H1 (cell line): Measurements from ENCODE around the gene TBCD. TPM values are rescaled to one million over a fixed set of nuclear protein-coding genes. Genes with fewer than 3 reads are reported as not detected.

Experiments used
- CTCF ChIA-PET: fragments of 300-600 bp; sonication (Branson Sonifier 250); formaldehyde crosslinking; loops from one replicate; lab custom pipeline; 2021; ENCODE audit not compliant: partially characterized antibody; lab: Charles Lee
- POLR2A ChIA-PET: fragments of 300-600 bp; sonication (Branson Sonifier 250); formaldehyde crosslinking; loops from one replicate; lab custom pipeline; 2021; ENCODE audit warnings: inconsistent platforms; ENCODE audit not compliant: partially characterized antibody; lab: Charles Lee
- DNase-seq, 2 experiments: peaks; one replicate each; pipeline versions ENCODE4 v3.0.0 to v3.0.0-alpha.2; 2010 to 2022; ENCODE audit warnings: low spot score in 2 of 2, low read depth in 1 of 2, mixed read lengths in 1 of 2
- FAIRE-seq: peaks from 2 replicates; lab custom pipeline; 2011; peaks lifted over from hg19 to GRCh38; lab: Jason Lieb, UNC
- H2AFZ ChIP-seq: 2 replicates; pipeline ENCODE4 v1.8.1; 2012; ENCODE audit warnings: low read length, inconsistent platforms
- H2AK5ac ChIP-seq: 2 replicates; pipeline ENCODE4 v1.6.1; 2013; ENCODE audit warnings: low read depth, low read length
- H2BK120ac ChIP-seq: replicated peaks from 2 replicates; pipeline ENCODE3; 2013; ENCODE audit warnings: low read depth, low read length, inconsistent platforms
- H2BK12ac ChIP-seq: 2 replicates; pipeline ENCODE4 v1.6.1; 2013; ENCODE audit warnings: low read depth, low read length
- H2BK15ac ChIP-seq: 2 replicates; pipeline ENCODE4 v1.6.1; 2013; ENCODE audit warnings: low read length
- H2BK20ac ChIP-seq: 2 replicates; pipeline ENCODE4 v1.6.1; 2013; ENCODE audit warnings: low read length
- H2BK5ac ChIP-seq: 2 replicates; pipeline ENCODE4 v1.6.1; 2013; ENCODE audit warnings: low read depth, low read length
- H3K14ac ChIP-seq: 2 replicates; pipeline ENCODE4 v1.6.1; 2013; ENCODE audit warnings: inconsistent platforms; ENCODE audit not compliant: insufficient read length
- H3K18ac ChIP-seq: 2 replicates; pipeline ENCODE4 v1.6.1; 2013; ENCODE audit warnings: low read length; ENCODE audit errors: extremely low read depth
- H3K23ac ChIP-seq: 2 replicates; pipeline ENCODE4 v1.6.1; 2013; ENCODE audit warnings: inconsistent platforms; ENCODE audit not compliant: insufficient read length
- H3K23me2 ChIP-seq: 2 replicates; pipeline ENCODE4 v1.6.1; 2013; ENCODE audit warnings: low read depth, low read length
- H3K27ac ChIP-seq: 2 replicates; pipeline ENCODE4 v1.6.1; 2011; ENCODE audit warnings: low read depth, low read length, inconsistent platforms
- H3K27me3 ChIP-seq, 4 experiments: replicated peaks in 1 of 4; 1 replicate in 1 of 4; 2 replicates in 3 of 4; pipeline versions ENCODE4 v1.6.1 to v1.8.1; 2011 to 2013; ENCODE audit warnings: low read length in 3 of 4, mild to moderate bottlenecking in 3 of 4, inconsistent platforms in 2 of 4, mixed read lengths in 2 of 4, moderate library complexity in 1 of 4; ENCODE audit not compliant: control insufficient read depth in 3 of 4, insufficient read depth in 3 of 4; ENCODE audit errors: extremely low read depth in 1 of 4
- H3K36me3 ChIP-seq, 4 experiments: 2 replicates each; pipeline versions ENCODE4 v1.6.1 to v1.8.1; 2011 to 2013; ENCODE audit warnings: mild to moderate bottlenecking in 4 of 4, low read length in 3 of 4, moderate library complexity in 2 of 4, control low read depth in 1 of 4, inconsistent platforms in 1 of 4; ENCODE audit not compliant: insufficient read depth in 4 of 4, control insufficient read depth in 2 of 4
- H3K4ac ChIP-seq: replicated peaks from 2 replicates; pipeline ENCODE3; 2013; ENCODE audit warnings: low read length, low read depth, mixed read lengths, inconsistent platforms; ENCODE audit not compliant: insufficient read length
- H3K4me1 ChIP-seq, 4 experiments: replicated peaks in 1 of 4; 1 replicate in 1 of 4; 2 replicates in 3 of 4; pipeline versions ENCODE4 v1.6.1 to v1.8.1; 2011 to 2013; ENCODE audit warnings: low read length in 3 of 4, inconsistent platforms in 2 of 4, mixed read lengths in 1 of 4; ENCODE audit not compliant: insufficient read depth in 4 of 4, control insufficient read depth in 3 of 4
- H3K4me2 ChIP-seq, 2 experiments: 2 replicates each; pipeline versions ENCODE4 v1.6.1 to v1.8.1; 2011 to 2013; ENCODE audit warnings: low read depth in 2 of 2, low read length in 2 of 2, control low read depth in 1 of 2, inconsistent platforms in 1 of 2, mild to moderate bottlenecking in 1 of 2; ENCODE audit not compliant: insufficient read depth in 1 of 2
- H3K4me3 ChIP-seq, 4 experiments: fragments of 200-600, 300-600 bp in 1 of 4; sonication (generic), shearing (Covaris generic), sonication (Bioruptor Twin) in 1 of 4; 2 replicates each; pipeline versions ENCODE4 v1.5.1 to v1.8.1; 2011 to 2016; ENCODE audit warnings: low read length in 4 of 4, low read depth in 3 of 4, control low read depth in 2 of 4, inconsistent platforms in 2 of 4, mild to moderate bottlenecking in 2 of 4, mixed read lengths in 1 of 4, moderate library complexity in 1 of 4; ENCODE audit not compliant: insufficient read depth in 2 of 4; ENCODE audit errors: extremely low read depth in 1 of 4
- H3K56ac ChIP-seq: replicated peaks from 2 replicates; pipeline ENCODE3; 2013; ENCODE audit warnings: low read depth, mild to moderate bottlenecking, mixed read lengths, low read length, inconsistent platforms; ENCODE audit not compliant: insufficient read length
- H3K79me1 ChIP-seq: 2 replicates; pipeline ENCODE4 v1.6.1; 2013; ENCODE audit warnings: low read depth, low read length, control low read depth
- H3K79me2 ChIP-seq, 2 experiments: 2 replicates each; pipeline versions ENCODE4 v1.6.1 to v1.8.1; 2012 to 2013; ENCODE audit warnings: low read length in 2 of 2, mild to moderate bottlenecking in 2 of 2, inconsistent platforms in 1 of 2; ENCODE audit not compliant: insufficient read depth in 2 of 2, control insufficient read depth in 1 of 2
- H3K9ac ChIP-seq, 4 experiments: replicated peaks in 1 of 4; 1 replicate in 1 of 4; 2 replicates in 3 of 4; pipeline versions ENCODE4 v1.6.1 to v1.8.1; 2011 to 2013; ENCODE audit warnings: low read depth in 3 of 4, low read length in 3 of 4, control low read depth in 2 of 4, mild to moderate bottlenecking in 2 of 4, moderate library complexity in 2 of 4, inconsistent platforms in 1 of 4; ENCODE audit errors: extremely low read depth in 1 of 4
- H3K9me3 ChIP-seq, 2 experiments: 2 replicates each; pipeline versions ENCODE4 v1.6.1 to v1.8.1; 2012 to 2013; ENCODE audit warnings: mild to moderate bottlenecking in 2 of 2, moderate library complexity in 2 of 2, control low read depth in 1 of 2, inconsistent platforms in 1 of 2, low read depth in 1 of 2, low read length in 1 of 2, mixed read lengths in 1 of 2; ENCODE audit not compliant: insufficient read depth in 2 of 2
- H4K20me1 ChIP-seq, 2 experiments: replicated peaks in 1 of 2; 2 replicates each; pipeline versions ENCODE3 to v1.8.1; 2011 to 2013; ENCODE audit warnings: inconsistent platforms in 2 of 2, low read length in 2 of 2, mild to moderate bottlenecking in 1 of 2; ENCODE audit not compliant: insufficient read depth in 2 of 2, control insufficient read depth in 1 of 2
- H4K5ac ChIP-seq: 2 replicates; pipeline ENCODE4 v1.6.1; 2013; ENCODE audit warnings: low read length, low read depth, mixed read lengths, inconsistent platforms; ENCODE audit not compliant: insufficient read length
- H4K8ac ChIP-seq: 2 replicates; pipeline ENCODE4 v1.8.0; 2013; ENCODE audit warnings: mild to moderate bottlenecking, moderate library complexity, low read length, inconsistent platforms; ENCODE audit not compliant: insufficient read depth; ENCODE audit errors: extremely low read depth
- H4K91ac ChIP-seq: replicated peaks from 2 replicates; pipeline ENCODE3; 2013; ENCODE audit warnings: low read length, mixed read lengths, inconsistent platforms; ENCODE audit not compliant: insufficient read length
- EGR1 ChIP-seq: IDR thresholded peaks from 2 replicates; pipeline ENCODE4 v1.6.1; 2011; ENCODE audit warnings: low read depth, low read length, borderline replicate concordance
- HDAC6 ChIP-seq: IDR thresholded peaks from one replicate; pipeline ENCODE4 v1.7.1; 2012; ENCODE audit warnings: low read depth, mild to moderate bottlenecking, inconsistent platforms, low read length, moderate library complexity
- JUND ChIP-seq: IDR thresholded peaks from 2 replicates; pipeline ENCODE4 v1.6.1; 2011; ENCODE audit warnings: mild to moderate bottlenecking, improper control_type of control experiment, low read length
- PHF8 ChIP-seq: fragments of 200-600 bp; sonication (generic); conservative IDR thresholded peaks from 2 replicates; pipeline ENCODE4 v1.7.1; 2012; ENCODE audit warnings: low read depth, mild to moderate bottlenecking, inconsistent platforms, low read length, moderate library complexity
- RXRA ChIP-seq: IDR thresholded peaks from 2 replicates; pipeline ENCODE4 v1.6.1; 2011; ENCODE audit warnings: low read depth, mild to moderate bottlenecking, low read length, moderate library complexity; ENCODE audit not compliant: insufficient read depth
- SIRT6 ChIP-seq: IDR thresholded peaks from one replicate; pipeline ENCODE4 v1.7.1; 2012; ENCODE audit warnings: low read length, inconsistent platforms
- SRF ChIP-seq: IDR thresholded peaks from 2 replicates; pipeline ENCODE4 v1.6.1; 2011; ENCODE audit warnings: mild to moderate bottlenecking, low read depth, low read length, moderate library complexity
- TAF1 ChIP-seq: IDR thresholded peaks from 2 replicates; pipeline ENCODE4 v1.6.1; 2011; ENCODE audit warnings: mild to moderate bottlenecking, low read depth, low read length
- WGBS, 2 experiments: shearing (Covaris generic) in 1 of 2; methylation state at CpG; one replicate each; pipeline versions ENCODE4 v1.1.6 to v1.1.7; 2013 to 2015; ENCODE audit warnings: low lambda C conversion rate in 2 of 2, mixed read lengths in 2 of 2, inconsistent platforms in 1 of 2, low coverage in 1 of 2, missing lambda C conversion rate in 1 of 2; ENCODE audit not compliant: insufficient replicate concordance in 2 of 2, insufficient coverage in 1 of 2, insufficient read length in 1 of 2; ENCODE audit errors: extremely low coverage in 1 of 2, missing lambda C conversion rate in 1 of 2; 5-methylcytosine and 5-hydroxymethylcytosine counted together
- polyA plus RNA-seq, 7 experiments: library from polyadenylated mRNA; depleted of rRNA in 3 of 7; stranded (reverse) in 5 of 7; unstranded in 2 of 7; fragments of >200 nt in 5 of 7; fragments of 200-250 nt in 2 of 7; gene quantifications; 1 replicate in 5 of 7; 2 replicates in 1 of 7; 4 replicates in 1 of 7; pipeline versions ENCODE4 v1.2.1 to v1.2.3, GENCODE V29; 2011 to 2013; ENCODE audit warnings: missing spikeins in 2 of 7, mixed read lengths in 2 of 7
- total RNA-seq: library from RNA; stranded (reverse); fragmentation: NEBNext Ultra II Directional; extraction: Animal tissue kit (Norgen Biotek cat#: 25700); gene quantifications from 2 replicates; pipeline ENCODE4 v1.2.1, GENCODE V29; 2021
- TF ChIP-seq, protein P1 (sequence below): IDR thresholded peaks from 2 replicates; pipeline ENCODE4 v1.6.1; 2012; ENCODE audit warnings: inconsistent platforms

The TBCD gene
- total and polyA plus RNA-seq, 2 of the 8 experiments (the other 6 are each of a cell fraction or from before 2014, with no cell fraction given) = 118 to 162 TPM

DNA sequence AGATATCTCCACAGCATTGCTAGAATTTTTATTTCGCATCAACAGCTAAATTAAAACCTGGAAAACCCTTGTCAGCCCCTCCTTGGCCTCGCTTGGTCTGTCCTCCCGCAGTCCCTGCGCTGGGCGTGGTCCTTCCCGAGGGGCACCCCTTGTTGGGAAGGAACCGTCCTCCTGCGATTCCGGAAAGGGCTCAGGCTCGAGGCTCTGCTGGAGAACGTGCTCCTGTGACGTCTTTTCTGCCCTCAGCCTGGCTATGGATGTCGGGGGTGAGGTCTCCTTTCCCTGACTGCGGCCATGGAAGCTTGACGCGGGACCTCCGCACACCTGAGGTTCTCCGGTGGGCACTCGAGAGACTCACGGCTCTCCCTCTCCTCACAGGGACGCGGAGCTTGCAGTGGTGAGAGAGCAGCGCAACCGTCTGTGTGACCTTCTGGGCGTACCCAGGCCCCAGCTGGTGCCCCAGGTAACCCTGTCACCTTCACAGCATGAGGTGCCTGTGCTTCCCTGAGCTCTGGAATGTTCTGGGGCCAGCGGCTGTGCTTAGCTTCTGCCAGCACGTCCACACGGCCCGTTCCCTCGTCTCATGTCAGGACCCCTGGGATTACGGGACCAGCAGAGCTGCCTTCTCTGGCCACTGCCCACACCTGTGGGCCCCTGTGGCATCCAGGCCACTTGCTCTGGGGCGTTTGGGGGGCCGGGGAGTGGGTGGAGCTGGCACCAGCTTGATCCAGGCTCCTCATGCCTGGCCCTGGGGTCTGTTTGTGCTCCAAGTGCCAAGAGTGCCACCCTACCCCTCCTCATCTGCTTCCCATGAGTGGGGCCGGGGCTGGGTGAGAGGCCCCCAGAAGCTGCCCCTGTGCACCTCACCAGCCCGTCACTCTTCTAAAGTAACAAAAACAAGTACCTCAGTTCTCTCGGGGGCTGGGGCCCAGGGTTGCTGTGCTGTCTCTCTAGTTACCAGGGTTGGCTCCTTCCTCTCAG, 189.4 kb downstream of the TBCD start:
- Histone ChIP-seq H3K79me1 (no peaks in the 10 kb centered on the region; the same call in none of the 2 replicates), H3K9ac (no peak overlapping the region), H3K4ac (no peak overlapping the region), H3K9me3 (peaks cover 40 to 52% of the 10 kb centered on the region in 2 experiments), H2BK5ac (no peak overlapping the region), H3K36me3 (peaks cover 3 to 67% (median 37%) of the 10 kb centered on the region in 4 experiments; a peak in 6 of 8 replicates), H3K27ac (no peak overlapping the region), H3K4me1 (no peaks in the 10 kb centered on the region), H4K8ac (no peak overlapping the region), H2AFZ (no peak overlapping the region), H3K56ac (no peak overlapping the region), H3K23ac (no peak overlapping the region), H3K4me2 (no peak overlapping the region), H3K4me3 (no peak overlapping the region), H2BK12ac (no peak overlapping the region), H4K91ac (no peak overlapping the region), H2BK15ac (no peak overlapping the region), H4K5ac (no peak overlapping the region), H4K20me1 (no peaks in the 10 kb centered on the region), H3K23me2 (no peaks in the 10 kb centered on the region), H2AK5ac (no peak overlapping the region), H3K14ac (no peak overlapping the region), H2BK120ac (no peak overlapping the region), H3K27me3 (no peaks in the 10 kb centered on the region), H2BK20ac (no peak overlapping the region), H3K18ac (no peak overlapping the region), H3K79me2 (no peaks in the 10 kb centered on the region)
- WGBS, 2 experiments = 88% methylated on average over 35 of the region's 36 CpGs; no CpG with 5 or more reads in 1 of the 2 experiments
- FAIRE-seq (no peak), DNase-seq (no peak)
- POLR2A ChIA-PET = no interaction called here
- CTCF ChIA-PET = interaction anchor here (0.6 to 2.5 kb wide), 6 partner anchors 8 to 234 kb away, joined by 3 to 12 read pairs (median 3); no protein-coding TSS in a partner anchor
- no peak for TF ChIP-seq HDAC6
- TF ChIP-seq, protein P1, sequence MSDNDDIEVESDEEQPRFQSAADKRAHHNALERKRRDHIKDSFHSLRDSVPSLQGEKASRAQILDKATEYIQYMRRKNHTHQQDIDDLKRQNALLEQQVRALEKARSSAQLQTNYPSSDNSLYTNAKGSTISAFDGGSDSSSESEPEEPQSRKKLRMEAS = no peak
- TF ChIP-seq RXRA = no peak
- no peak for TF ChIP-seq SRF
- TF ChIP-seq TAF1 = no peak
- TF ChIP-seq SIRT6 = no peak
- TF ChIP-seq EGR1 = no peak
- TF ChIP-seq PHF8 = no peak
- TF ChIP-seq JUND = no peak
